GM19463 (cell line): Measurements from ENCODE around the gene KPTN.

Source experiments
- ATAC-seq: cut with Tn5 transposase; IDR thresholded peaks from one replicate; pipeline ENCODE4 v1.9.1; 2021; ENCODE audit warnings: mild to moderate bottlenecking, moderate library complexity; ENCODE audit not compliant: unreplicated experiment

Gene KPTN

GRCh38 chr19:47436712-47437401 lies 47.2 kb downstream of the KPTN start:
- no peak for ATAC-seq

GRCh38 chr19:47435883-47436417 lies 48.1 kb downstream of the KPTN start:
- no peak for ATAC-seq

GRCh38 chr19:47435196-47435595 lies 48.8 kb downstream of the KPTN start:
- no peak for ATAC-seq

GRCh38 chr19:47434088-47434487 lies 49.9 kb downstream of the KPTN start:
- ATAC-seq = no peak

- ATAC-seq = no peak
Measured at GRCh38 chr19:47433121-47433520, 50.9 kb downstream of the KPTN start.

- no peak for ATAC-seq
Measured at GRCh38 chr19:47432499-47432898, 51.5 kb downstream of the KPTN start.

- no peak for ATAC-seq
Measured at GRCh38 chr19:47432091-47432490, 51.9 kb downstream of the KPTN start.

- no peak for ATAC-seq
Measured at GRCh38 chr19:47430041-47430802, 53.8 kb downstream of the KPTN start.

- ATAC-seq = no peak
Measured at GRCh38 chr19:47429140-47429793, 54.8 kb downstream of the KPTN start.

GRCh38 chr19:47428177-47428894 lies 55.7 kb downstream of the KPTN start:
- ATAC-seq = no peak

GRCh38 chr19:47427241-47428176 lies 56.5 kb downstream of the KPTN start:
- ATAC-seq = no peak
